Effector CD8-positive, alpha-beta T cell (primary cell): Measurements from ENCODE around the gene YWHAG.
"Not testable (repeated sequence)": the region's sequence is repeated elsewhere in the genome, so short reads cannot be mapped to it uniquely, and the experiment has no call there.

ENCODE experiments used
- DNase-seq: peaks from one replicate; lab custom pipeline; 2025; lab: John Stamatoyannopoulos, UW

The YWHAG gene

GRCh38 chr7:76294344-76295024, 64.3 kb downstream of the YWHAG start:
- no peak for DNase-seq

- no peak for DNase-seq
These were observed 65.3 kb downstream of the YWHAG start for GRCh38 chr7:76293407-76293901.

- not testable (repeated sequence) for DNase-seq
These were observed 65.9 kb downstream of the YWHAG start for GRCh38 chr7:76292911-76293310.

GRCh38 chr7:76292213-76292573, 66.6 kb downstream of the YWHAG start:
- DNase-seq: no peak

- peak; percentile 78 for DNase-seq
These were observed 67.2 kb downstream of the YWHAG start for GRCh38 chr7:76291351-76292212.

GRCh38 chr7:76290847-76291350, 67.9 kb downstream of the YWHAG start:
- not testable (repeated sequence) for DNase-seq

- no peak for DNase-seq
These were observed 71.9 kb downstream of the YWHAG start for GRCh38 chr7:76286842-76287403.

- DNase-seq: no peak
These were observed 73.0 kb downstream of the YWHAG start for GRCh38 chr7:76285604-76286374.

- no peak for DNase-seq
These were observed 75.3 kb downstream of the YWHAG start for GRCh38 chr7:76283254-76284159.

- DNase-seq: peak; percentile 9
These were observed 76.2 kb downstream of the YWHAG start for GRCh38 chr7:76282344-76283253.

- no peak for DNase-seq
These were observed 77.0 kb downstream of the YWHAG start for GRCh38 chr7:76281706-76282343.

- no peak for DNase-seq
These were observed 77.6 kb downstream of the YWHAG start for GRCh38 chr7:76281006-76281705.

GRCh38 chr7:76280408-76280807, 78.4 kb downstream of the YWHAG start:
- DNase-seq: no peak

GRCh38 chr7:76278540-76278939, 80.3 kb downstream of the YWHAG start:
- DNase-seq: no peak
